Pulmonary artery endothelial cell (primary cell): ENCODE measurements around the gene LDLRAD4. TPM values are rescaled to one million over a fixed set of nuclear protein-coding genes. Genes with fewer than 3 reads are reported as not detected.
A peak's percentile ranks its signal among the peaks of the same experiment; 100 is the strongest.

Experiments
- DNase-seq: peaks from one replicate; pipeline ENCODE4 v3.0.0-alpha.2; 2011; ENCODE audit warnings: low read depth, low spot score
- total RNA-seq: library from RNA; depleted of rRNA; stranded (reverse); fragments of >200 nt; gene quantifications from 2 replicates; pipeline ENCODE4 v1.2.3, GENCODE V29; 2014

LDLRAD4 gene
- total RNA-seq, 1 donor from 2014 or later = 1.5 TPM

- DNase-seq = no peak
Observed at GRCh38 chr18:13444430-13445240, 226.1 kb downstream of the LDLRAD4 start.

- DNase-seq = no peak
Observed at GRCh38 chr18:13445241-13445897, 226.8 kb downstream of the LDLRAD4 start.

- no peak for DNase-seq
Observed at GRCh38 chr18:13446024-13446423, 227.5 kb downstream of the LDLRAD4 start.

DNA sequence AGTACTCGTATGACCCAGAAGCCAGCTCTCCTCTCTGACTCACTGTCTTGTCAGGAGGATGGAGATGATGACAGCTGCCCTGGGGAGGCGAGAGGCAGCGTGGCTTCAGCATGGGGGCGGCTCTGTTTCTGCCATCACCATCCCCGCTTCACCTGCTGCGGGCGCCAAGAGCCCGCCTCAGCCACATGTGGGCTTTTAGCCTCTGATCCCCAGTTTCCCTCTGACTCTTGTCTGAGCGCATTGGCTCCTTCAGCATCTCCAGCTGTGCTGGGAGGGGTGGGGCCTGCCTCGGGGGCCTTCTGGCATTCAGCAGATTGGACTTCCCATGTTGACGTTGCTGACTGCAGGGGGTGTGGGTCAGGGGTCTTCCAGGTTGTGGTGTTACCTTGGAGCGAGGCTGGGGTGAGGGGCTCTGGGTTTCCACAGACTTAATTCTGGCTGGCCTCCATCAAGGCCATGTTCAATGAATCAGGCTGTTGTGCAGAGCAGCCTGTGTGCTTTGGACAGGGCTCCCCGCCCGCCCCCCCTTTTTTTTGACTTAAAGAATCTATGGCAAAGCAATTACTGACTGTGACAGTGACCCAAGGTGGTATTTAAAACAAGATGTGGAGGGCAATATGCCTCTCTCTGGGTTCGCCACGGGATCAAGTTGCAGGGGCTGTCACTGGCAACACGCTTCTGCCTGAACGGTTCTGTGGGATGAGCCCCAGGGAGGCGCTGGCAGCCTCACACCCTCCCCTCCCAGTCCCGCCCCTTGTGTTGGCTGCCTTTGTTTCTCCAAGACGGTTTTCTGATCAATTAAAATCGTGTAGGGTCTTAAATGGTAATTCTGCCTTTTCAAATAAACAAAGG, 228.3 kb downstream of the LDLRAD4 start:
- DNase-seq = no peak

- peak; percentile 17 for DNase-seq
Observed at GRCh38 chr18:13447621-13448334, 229.2 kb downstream of the LDLRAD4 start.

DNA sequence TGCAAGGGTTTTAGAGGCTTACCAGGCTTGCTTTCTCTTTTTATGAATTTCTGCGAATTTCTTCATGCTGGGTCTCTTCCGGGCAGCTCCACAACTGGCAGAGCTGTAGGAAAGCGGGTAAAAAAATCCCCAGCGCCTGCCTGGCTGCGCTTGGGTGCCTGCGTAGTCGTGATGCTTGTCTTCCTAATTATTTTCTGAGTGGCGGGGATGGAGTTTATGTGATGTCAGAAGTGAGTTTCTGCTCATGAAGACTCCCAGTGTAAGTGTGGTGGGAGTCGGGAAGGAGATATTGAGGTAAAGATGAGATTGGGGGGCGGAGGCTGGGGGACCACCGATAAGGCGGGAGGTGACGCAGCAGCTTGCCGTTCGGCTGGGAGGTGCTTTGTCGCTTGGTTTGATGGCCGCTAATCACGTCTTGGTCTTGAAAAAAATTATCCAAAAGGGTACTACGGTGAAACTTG, 229.8 kb downstream of the LDLRAD4 start:
- DNase-seq = no peak

DNA sequence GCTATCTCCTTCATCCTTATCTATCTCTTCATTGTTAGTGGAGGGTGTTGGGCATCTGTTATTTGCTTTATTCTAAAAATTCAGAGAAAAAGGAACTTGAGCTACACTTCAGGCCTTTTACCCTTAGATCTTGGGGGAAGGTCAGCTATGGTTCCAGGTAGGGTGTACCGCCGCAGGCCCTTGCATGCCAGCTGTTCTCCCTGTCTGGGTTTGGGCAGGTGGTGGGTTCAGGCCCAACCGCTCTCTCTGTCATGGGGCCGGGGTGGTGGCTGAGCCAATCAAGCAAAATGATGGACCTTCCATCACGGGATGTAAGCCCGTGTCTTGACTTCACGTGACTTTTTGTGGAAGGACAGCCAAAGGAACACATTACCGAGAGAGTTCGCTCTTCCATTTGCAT, 231.1 kb downstream of the LDLRAD4 start:
- DNase-seq = no peak

- no peak for DNase-seq
Observed at GRCh38 chr18:13450289-13451212, 232.0 kb downstream of the LDLRAD4 start.

DNA sequence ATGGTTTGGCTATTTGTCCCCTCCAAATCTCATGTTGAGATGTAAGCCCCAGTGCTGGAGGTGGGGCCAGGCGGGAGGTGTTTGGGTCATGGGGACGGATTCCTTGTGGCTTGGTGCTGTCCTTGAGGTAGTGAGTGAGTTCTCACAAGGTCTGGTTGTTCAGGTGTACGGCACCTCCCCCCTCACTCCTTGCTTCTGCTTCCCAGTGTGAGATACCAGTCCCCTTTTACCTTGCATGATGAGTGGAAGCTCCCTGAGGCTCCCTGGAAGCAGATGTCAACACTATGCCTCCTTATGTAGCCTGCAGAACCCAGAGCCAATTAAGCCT, 232.6 kb downstream of the LDLRAD4 start:
- DNase-seq = no peak

- no peak for DNase-seq
Observed at GRCh38 chr18:13451661-13452387, 233.3 kb downstream of the LDLRAD4 start.

DNA sequence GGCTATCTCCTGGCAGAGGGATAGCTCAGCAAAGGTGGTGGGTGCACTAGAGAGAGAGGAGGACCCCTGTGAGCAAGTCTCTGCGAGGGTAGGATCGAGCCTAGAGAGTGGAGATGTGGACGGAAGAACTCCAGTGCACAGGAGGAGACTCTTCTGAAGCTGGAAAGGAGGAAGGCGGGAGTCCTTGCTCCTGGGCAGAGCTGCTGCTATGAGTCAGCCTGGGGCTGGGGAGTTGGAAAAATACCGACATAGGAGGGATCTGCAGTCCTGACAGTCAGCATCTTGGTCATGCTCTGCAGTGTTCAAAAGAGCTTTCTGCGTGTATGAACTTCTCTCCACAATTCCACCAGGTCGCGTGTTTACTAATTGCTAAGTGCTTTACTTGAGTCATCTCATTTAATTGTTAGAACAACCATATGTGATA, 233.8 kb downstream of the LDLRAD4 start:
- DNase-seq = peak; percentile 20

DNA sequence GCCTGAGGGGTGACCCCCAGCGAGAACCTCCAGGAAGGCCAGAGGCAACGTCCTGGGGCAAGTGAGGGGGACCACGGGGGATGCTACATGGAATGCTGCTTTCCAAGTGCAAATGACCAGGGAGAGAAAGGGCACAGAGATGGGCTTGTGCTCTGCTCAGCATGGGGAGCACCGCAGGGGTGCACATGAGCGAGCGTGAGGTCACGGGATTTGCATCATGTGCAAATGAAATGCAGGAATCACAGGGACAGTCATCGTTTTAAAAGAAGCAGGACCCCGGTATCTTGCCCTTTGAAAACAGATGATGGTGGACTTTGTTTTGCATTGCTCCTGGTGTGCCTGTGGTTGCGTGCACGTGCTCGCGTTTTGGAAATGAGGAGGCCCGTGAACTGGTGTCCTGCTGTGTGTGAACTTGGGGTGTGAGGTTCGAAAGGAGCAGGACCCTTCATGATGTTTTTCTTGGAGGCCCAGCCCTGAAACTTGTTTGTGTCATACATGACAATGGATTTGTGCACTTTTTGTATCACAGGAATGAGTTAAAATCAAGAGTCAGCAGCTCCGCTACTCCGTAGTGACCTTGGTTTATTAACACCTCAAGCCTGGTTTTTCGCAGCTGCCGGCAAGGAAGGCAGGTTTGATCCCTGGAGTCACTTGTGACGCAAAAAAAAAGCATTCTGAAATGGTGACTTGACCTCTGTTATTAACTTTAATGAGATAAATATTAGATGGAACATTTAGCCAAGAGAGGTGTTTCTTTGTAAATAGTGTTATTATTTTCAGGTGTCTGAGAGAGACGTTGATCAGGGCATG, 234.5 kb downstream of the LDLRAD4 start:
- DNase-seq = no peak

DNA sequence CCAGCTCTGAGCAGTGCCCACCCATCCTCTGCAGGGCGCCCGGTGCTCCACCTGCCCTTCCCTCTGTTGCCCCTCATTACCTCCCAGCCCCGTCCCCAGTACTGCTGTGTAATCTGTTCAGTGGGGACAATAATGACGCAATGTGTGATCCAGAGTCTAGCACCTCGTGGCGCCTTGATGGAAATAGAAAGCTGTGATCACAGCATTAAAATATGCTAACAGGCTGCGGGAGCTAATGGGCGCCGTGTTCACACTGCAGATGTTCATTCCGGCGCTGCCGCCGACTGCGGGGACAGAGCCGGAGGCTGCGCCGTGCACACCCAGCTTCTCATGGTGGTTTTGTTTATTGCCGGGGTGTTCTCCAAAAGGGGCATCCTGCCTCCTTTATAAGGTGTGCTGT, 235.2 kb downstream of the LDLRAD4 start:
- DNase-seq = no peak

DNA sequence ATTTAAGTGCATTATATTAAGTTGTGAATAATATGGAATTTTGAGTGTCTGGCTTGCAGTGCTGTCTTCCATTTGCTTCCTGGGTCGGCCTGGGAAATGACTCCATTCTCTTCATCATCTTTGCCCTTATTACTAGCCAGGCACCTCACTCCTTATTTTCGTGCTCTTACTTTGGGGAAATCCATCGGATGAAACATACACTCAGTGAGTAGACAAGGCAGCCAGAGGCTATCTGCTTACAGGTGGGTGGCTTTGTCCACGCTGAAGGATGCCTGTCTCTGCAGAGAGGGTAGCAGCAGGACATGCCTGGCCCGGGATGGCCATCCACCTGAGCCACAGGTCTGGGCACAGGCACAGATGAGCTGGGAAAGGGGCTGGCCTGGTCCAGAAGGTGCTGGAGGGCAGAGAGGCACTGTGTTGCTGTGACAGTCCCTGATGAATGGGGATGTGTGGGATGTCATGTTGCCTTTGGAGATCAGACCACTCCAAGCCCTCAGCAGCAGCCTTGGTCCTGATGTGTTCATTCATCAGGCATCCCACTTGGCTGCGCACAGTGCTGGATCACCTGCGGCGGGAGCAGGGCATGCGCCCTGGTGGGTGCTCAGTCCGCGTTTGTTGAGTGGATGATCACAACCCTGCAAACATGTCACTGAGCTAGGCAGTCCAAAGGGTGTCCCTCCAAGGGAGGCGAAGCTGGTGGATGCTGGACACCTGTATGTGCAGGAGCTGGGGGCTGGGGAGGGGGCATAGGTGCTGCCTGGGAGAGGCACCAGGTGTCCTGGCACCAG, 236.0 kb downstream of the LDLRAD4 start:
- no peak for DNase-seq

DNA sequence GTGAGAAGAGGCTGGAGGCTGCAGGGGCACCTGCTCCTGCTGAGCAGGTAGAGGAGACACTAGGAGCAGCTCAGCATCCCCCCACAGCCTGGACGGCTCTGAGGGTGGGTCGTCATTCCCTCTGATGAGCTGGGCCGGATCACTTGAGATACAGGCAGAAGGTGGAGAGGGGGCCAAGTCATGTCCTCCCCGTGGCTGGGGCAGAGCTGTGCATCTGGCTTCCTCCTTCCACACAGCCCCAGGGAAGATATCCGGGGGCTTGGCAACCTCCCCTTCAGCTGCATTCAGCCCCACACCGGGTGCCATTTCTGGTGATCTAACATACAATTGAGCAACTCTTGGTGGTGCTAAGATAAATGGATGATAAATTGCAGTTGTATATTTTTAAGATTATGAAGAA, 236.9 kb downstream of the LDLRAD4 start:
- no peak for DNase-seq

DNA sequence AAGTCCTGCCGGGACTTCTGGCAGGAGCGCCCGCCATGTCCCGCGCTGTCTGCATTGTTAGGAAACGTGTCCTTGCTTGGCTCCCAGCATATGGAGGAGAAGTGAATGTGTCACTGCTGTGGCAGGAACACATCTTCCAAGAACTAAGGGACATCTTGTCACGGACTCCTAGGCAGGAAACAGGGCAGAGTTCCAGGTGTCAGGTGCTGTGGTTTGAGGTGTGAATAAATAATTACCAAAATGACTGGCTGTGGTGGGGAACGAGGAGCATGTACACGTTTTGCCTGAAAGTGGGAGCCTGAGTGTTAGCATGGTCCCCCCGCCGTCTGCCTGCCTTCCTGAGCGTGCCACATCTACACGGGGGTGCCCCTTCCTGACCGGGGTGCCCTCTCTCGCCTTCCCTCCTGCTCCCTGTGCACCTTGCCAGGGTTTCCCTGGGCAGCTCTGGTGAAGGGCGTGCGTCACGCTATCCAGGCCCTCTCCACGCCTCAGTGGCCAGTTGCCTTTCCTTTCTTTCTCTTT, 237.5 kb downstream of the LDLRAD4 start:
- DNase-seq = no peak

GRCh38 chr18:13456736-13457271, 238.2 kb downstream of the LDLRAD4 start:
- DNase-seq = no peak
